Esophagus squamous epithelium (tissue), 5 donors: Measurements from ENCODE around the gene RAPH1. TPM values are rescaled to one million over a fixed set of nuclear protein-coding genes. Genes with fewer than 3 reads are reported as not detected.

Experiments used
- DNase-seq: peaks from one replicate; lab custom pipeline; 2025; lab: John Stamatoyannopoulos, UW
- H3K27ac ChIP-seq, 4 donors: fragments of 200-600 bp; sonication (generic); one replicate each; pipeline ENCODE4 v1.5.1; 2016 to 2019; ENCODE audit warnings: mild to moderate bottlenecking in 1 of 4
- H3K27me3 ChIP-seq, 4 donors: fragments of 200-600 bp; sonication (generic); 1 replicate in 3 of 4; 2 replicates in 1 of 4; pipeline versions ENCODE4 v1.5.1 to v1.6.0; 2017 to 2021; ENCODE audit warnings: antibody characterized with exemption in 1 of 4
- H3K36me3 ChIP-seq, 3 donors: fragments of 200-600 bp; sonication (generic); one replicate each; pipeline ENCODE4 v1.5.1; 2016 to 2019
- H3K4me1 ChIP-seq, 3 donors: fragments of 200-600 bp; sonication (generic); one replicate each; pipeline ENCODE4 v1.5.1; 2017 to 2019
- H3K4me3 ChIP-seq, 4 donors: fragments of 200-600 bp; sonication (generic); 1 replicate in 3 of 4; 2 replicates in 1 of 4; pipeline ENCODE4 v1.5.1; 2016 to 2019; ENCODE audit warnings: mild to moderate bottlenecking in 2 of 4, moderate library complexity in 1 of 4
- H3K9me3 ChIP-seq, 3 donors: fragments of 200-600 bp; sonication (generic); one replicate each; pipeline ENCODE4 v1.5.1; 2016 to 2019
- POLR2A ChIP-seq, 4 donors: fragments of 450-650 bp; IDR thresholded peaks; one replicate each; pipeline ENCODE4 v1.6.1; 2017; ENCODE audit warnings: antibody characterized with exemption in 4 of 4, mild to moderate bottlenecking in 4 of 4, moderate library complexity in 3 of 4
- WGBS, 2 donors: methylation state at CpG; one replicate each; pipeline ENCODE4 v1.1.5; 2018; 5-methylcytosine and 5-hydroxymethylcytosine counted together
- intact Hi-C: fragments of 100-400 bp; cut with DNase I; formaldehyde crosslinking; loops from one replicate; pipeline ENCODE4 v1.15.0; 2022
- total RNA-seq, 4 donors: library from RNA; depleted of rRNA; stranded (reverse); fragments of >200 nt; gene quantifications; one replicate each; pipeline ENCODE4 v1.1.0, GENCODE V29; 2016
- TF ChIP-seq, protein P1 (sequence below), 6 experiments: fragments of 450-650 bp in 4 of 6; fragments of 200-600 bp in 2 of 6; sonication (generic) in 2 of 6; IDR thresholded peaks; one replicate each; pipeline ENCODE4 v1.5.1; 2016 to 2019; ENCODE audit warnings: antibody characterized with exemption in 6 of 6, mild to moderate bottlenecking in 4 of 6, moderate library complexity in 4 of 6
- donor health status: DM: yes; HTN: yes; CAD: no.

RAPH1 gene
- total RNA-seq, 4 donors from 2014 or later = 10.6 to 105 (median 26.0) TPM

DNA sequence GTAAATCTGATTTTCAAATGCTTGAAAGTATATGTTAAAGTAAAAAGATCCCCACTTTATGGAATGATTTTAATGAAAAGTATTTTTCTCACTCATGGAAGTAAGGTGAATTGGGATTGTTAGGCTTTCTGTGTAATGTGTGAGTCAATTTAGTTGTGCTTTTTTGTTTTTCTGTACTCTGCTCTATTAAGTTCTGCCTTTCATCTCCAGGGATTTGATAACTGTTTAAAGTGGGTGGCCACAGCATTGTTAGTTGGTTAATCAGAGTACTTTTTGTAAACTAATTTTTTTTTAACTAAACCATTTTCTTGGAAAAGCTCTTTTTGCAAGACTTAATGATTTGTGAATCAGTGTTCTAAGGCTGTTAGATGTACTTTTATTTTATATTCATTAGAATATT is 130.1 kb downstream of the RAPH1 start:
- H3K36me3 ChIP-seq = peaks cover 0 to 50% (median 0%) of the 10 kb centered on the region in 3 donors
- intact Hi-C loops = no loop called here
- H3K27ac ChIP-seq = no peak overlapping the region
- H3K4me1 ChIP-seq = peaks cover 0 to 9% (median 0%) of the 10 kb centered on the region in 3 donors
- no peaks in the 10 kb centered on the region for H3K9me3 ChIP-seq
- H3K4me3 ChIP-seq = no peak overlapping the region
- DNase-seq = no peak
- no peaks in the 10 kb centered on the region for H3K27me3 ChIP-seq
- TF ChIP-seq, protein P1, sequence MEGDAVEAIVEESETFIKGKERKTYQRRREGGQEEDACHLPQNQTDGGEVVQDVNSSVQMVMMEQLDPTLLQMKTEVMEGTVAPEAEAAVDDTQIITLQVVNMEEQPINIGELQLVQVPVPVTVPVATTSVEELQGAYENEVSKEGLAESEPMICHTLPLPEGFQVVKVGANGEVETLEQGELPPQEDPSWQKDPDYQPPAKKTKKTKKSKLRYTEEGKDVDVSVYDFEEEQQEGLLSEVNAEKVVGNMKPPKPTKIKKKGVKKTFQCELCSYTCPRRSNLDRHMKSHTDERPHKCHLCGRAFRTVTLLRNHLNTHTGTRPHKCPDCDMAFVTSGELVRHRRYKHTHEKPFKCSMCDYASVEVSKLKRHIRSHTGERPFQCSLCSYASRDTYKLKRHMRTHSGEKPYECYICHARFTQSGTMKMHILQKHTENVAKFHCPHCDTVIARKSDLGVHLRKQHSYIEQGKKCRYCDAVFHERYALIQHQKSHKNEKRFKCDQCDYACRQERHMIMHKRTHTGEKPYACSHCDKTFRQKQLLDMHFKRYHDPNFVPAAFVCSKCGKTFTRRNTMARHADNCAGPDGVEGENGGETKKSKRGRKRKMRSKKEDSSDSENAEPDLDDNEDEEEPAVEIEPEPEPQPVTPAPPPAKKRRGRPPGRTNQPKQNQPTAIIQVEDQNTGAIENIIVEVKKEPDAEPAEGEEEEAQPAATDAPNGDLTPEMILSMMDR (IDR thresholded peaks at IDR 0.05) = no peak
- no peak for TF ChIP-seq POLR2A (IDR thresholded peaks at IDR 0.05)

DNA sequence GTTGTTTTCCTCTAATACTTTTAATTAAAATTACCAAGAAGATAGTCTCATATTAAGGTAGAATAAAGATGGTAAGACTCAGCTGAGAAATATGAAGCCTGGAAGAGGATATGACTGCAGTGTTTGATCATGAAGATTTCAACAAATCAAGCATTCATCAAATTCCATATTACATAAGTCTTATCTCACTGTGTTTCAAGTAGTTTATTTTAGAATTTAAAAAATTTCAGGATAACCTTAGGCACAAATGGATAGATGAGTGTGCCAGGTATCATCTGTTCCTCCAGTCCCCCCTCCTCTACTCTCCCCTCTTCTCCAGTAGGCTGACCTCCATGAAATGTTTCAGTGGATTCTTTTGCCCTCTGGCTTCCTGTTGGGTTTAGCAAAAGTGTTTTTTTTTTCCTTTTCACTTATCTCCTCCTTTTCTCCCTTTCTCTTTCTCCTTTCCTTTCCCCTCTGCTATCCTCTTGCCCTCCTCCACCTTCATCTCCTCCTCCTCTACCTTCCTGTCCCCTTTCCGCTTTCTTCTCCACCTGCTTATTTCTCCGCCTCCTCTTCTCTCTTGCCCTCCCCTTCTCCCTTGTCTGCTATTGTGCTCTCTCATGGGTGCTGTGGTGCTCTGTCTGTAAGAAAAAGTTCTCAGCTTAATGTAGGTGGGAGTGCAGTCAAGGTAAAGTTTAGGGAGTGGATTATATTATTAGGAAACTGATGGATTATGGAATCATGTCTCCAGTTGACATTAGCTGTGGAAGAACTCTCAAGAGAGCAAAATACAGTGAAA is 134.1 kb downstream of the RAPH1 start:
- no peak for DNase-seq
- no peaks in the 10 kb centered on the region for H3K27me3 ChIP-seq
- peaks cover 0 to 27% (median 0%) of the 10 kb centered on the region in 3 donors for H3K36me3 ChIP-seq
- 100% methylated on average over 2 of the region's 2 CpGs for WGBS, 2 donors
- no peak overlapping the region for H3K27ac ChIP-seq
- intact Hi-C loops = no loop called here
- H3K4me1 ChIP-seq = peaks cover 0 to 9% (median 0%) of the 10 kb centered on the region in 3 donors
- H3K9me3 ChIP-seq = no peaks in the 10 kb centered on the region
- no peak overlapping the region for H3K4me3 ChIP-seq
- TF ChIP-seq POLR2A (IDR thresholded peaks at IDR 0.05) = no peak
- TF ChIP-seq, protein P1 (IDR thresholded peaks at IDR 0.05) = no peak

DNA sequence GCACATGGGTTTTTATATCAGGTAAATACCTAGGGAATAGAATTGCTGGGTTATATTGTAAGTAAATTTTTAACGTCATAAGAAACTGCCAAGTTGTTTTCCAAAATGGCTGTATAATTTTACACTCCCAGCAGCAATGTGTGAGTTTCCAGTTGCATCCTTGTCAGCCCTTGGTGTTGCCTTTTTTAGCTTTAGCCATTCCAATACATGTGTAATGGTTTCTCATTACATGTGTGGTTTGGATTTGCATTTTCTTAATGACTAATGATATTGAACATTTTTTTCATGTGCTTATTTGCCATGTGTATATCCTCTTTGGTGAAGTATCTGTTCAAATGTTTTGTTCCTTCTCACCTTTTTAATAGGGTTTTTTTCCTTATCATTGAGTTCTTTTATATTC is 136.1 kb downstream of the RAPH1 start:
- no peaks in the 10 kb centered on the region for H3K9me3 ChIP-seq
- TF ChIP-seq, protein P1 (IDR thresholded peaks at IDR 0.05) = no peak
- no peak for TF ChIP-seq POLR2A (IDR thresholded peaks at IDR 0.05)
- peaks cover 0 to 24% (median 0%) of the 10 kb centered on the region in 3 donors for H3K36me3 ChIP-seq
- H3K4me1 ChIP-seq = peaks cover 0 to 9% (median 0%) of the 10 kb centered on the region in 3 donors
- WGBS, 2 donors = 86 to 96% methylated on average over 1 of the region's 1 CpG
- H3K27me3 ChIP-seq = no peaks in the 10 kb centered on the region
- H3K4me3 ChIP-seq = no peak overlapping the region
- intact Hi-C loops = no loop called here
- DNase-seq = no peak
- H3K27ac ChIP-seq = no peak overlapping the region

DNA sequence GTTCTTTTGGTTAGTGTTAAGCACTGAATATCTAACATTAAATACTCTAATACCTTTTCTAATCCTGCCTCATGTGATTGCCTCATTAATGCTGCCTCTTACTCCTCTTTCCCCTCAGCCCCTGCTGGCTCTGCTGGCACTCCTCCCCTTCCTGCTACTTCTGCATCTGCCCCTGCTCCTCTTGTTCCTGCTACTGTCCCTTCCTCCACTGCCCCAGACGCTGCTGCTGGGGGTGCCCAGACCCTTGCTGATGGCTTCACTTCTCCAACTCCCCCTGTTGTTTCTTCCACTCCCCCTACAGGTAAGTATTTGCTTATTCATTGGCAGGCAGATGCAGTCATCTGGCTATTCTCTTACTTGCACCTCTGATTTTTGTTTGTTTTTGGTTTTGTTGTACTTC is 138.4 kb downstream of the RAPH1 start:
- no peaks in the 10 kb centered on the region for H3K9me3 ChIP-seq
- intact Hi-C loops = no loop called here
- no peak for DNase-seq
- no peaks in the 10 kb centered on the region for H3K27me3 ChIP-seq
- no peaks in the 10 kb centered on the region for H3K4me1 ChIP-seq
- no peak overlapping the region for H3K27ac ChIP-seq
- H3K4me3 ChIP-seq = no peak overlapping the region
- WGBS, 2 donors = 47 to 65% methylated on average over 1 of the region's 1 CpG
- no peak for TF ChIP-seq POLR2A (IDR thresholded peaks at IDR 0.05)
- TF ChIP-seq, protein P1 (IDR thresholded peaks at IDR 0.05) = peak in 1 of 6 experiments; percentile 10
- peaks cover 0 to 18% (median 0%) of the 10 kb centered on the region in 3 donors for H3K36me3 ChIP-seq

- no peak for TF ChIP-seq POLR2A (IDR thresholded peaks at IDR 0.05)
- TF ChIP-seq, protein P1 (IDR thresholded peaks at IDR 0.05) = no peak
- no peaks in the 10 kb centered on the region for H3K9me3 ChIP-seq
- WGBS, 2 donors = 87 to 89% methylated on average over 2 of the region's 2 CpGs
- no peak for DNase-seq
- no peaks in the 10 kb centered on the region for H3K27me3 ChIP-seq
- H3K36me3 ChIP-seq = peaks cover 0 to 22% (median 0%) of the 10 kb centered on the region in 3 donors
- no peak overlapping the region for H3K4me3 ChIP-seq
- H3K27ac ChIP-seq = no peak overlapping the region
- no peaks in the 10 kb centered on the region for H3K4me1 ChIP-seq
- intact Hi-C loops = no loop called here
Observed at GRCh38 chr2:203395858-203396257, 139.2 kb downstream of the RAPH1 start.
